ENCODE data around the gene KRT80. TPM values are rescaled to one million over a fixed set of nuclear protein-coding genes. Genes with fewer than 3 reads are reported as not detected.

Gene KRT80
- total RNA-seq, 1 donor from 2014 or later, result 7.9 TPM

DNA sequence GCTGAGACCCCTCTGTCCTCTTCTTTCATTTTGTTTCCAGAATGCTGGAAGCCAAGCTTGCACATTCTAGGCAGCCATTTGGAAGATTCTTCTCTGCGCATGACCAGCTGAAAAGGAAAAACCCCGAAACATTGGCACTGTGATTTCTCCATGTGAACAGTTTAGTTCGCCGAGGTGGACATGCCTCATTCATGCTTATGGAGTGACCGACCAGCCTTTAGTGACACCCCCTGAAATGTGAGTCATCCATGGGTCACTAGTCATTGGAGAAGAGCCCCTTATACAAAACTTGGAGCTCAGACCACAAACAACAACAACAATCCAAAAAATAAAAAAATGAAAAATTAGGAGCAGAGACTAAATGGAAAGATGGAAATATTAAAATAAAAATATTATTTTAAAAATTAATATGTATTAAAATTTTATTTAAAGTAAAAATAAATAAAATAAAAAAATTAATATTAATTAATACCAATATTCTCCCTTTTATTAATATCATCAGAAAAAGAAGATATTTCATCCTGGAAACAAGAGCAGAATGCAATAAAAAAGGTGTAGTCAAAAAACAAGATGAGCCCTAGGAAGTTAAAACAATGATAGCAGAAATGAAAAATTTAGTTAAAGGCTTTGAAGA, 31.7 kb upstream of the KRT80 start:
- TF ChIP-seq POLR2AphosphoS5 (IDR thresholded peaks at IDR 0.05; ENCODE audit: insufficient read depth in 1 of 2, low read depth in 1 of 2) (no peak), POLR2A (IDR thresholded peaks at IDR 0.05) (no peak)
- TF ChIP-seq, protein P1, sequence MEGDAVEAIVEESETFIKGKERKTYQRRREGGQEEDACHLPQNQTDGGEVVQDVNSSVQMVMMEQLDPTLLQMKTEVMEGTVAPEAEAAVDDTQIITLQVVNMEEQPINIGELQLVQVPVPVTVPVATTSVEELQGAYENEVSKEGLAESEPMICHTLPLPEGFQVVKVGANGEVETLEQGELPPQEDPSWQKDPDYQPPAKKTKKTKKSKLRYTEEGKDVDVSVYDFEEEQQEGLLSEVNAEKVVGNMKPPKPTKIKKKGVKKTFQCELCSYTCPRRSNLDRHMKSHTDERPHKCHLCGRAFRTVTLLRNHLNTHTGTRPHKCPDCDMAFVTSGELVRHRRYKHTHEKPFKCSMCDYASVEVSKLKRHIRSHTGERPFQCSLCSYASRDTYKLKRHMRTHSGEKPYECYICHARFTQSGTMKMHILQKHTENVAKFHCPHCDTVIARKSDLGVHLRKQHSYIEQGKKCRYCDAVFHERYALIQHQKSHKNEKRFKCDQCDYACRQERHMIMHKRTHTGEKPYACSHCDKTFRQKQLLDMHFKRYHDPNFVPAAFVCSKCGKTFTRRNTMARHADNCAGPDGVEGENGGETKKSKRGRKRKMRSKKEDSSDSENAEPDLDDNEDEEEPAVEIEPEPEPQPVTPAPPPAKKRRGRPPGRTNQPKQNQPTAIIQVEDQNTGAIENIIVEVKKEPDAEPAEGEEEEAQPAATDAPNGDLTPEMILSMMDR (IDR thresholded peaks at IDR 0.05), result no peak
- Histone ChIP-seq H3K27ac (no peak overlapping the region), H3K4me3 (no peak overlapping the region), H3K9me3 (no peaks in the 10 kb centered on the region), H3K27me3 (no peaks in the 10 kb centered on the region), H3K4me1 (no peaks in the 10 kb centered on the region), H3K36me3 (no peaks in the 10 kb centered on the region)
- DNase-seq (ENCODE audit: extremely low spot score in 2 of 2), result no peak
- intact Hi-C loops (cut with DNase I), result no loop called here

- TF ChIP-seq POLR2AphosphoS5 (IDR thresholded peaks at IDR 0.05; ENCODE audit: insufficient read depth in 1 of 2, low read depth in 1 of 2) (no peak), POLR2A (IDR thresholded peaks at IDR 0.05) (no peak)
- TF ChIP-seq, protein P1 (IDR thresholded peaks at IDR 0.05), result no peak
- DNase-seq (ENCODE audit: extremely low spot score in 2 of 2), result no peak
- Histone ChIP-seq H3K27ac (no peak overlapping the region), H3K27me3 (no peaks in the 10 kb centered on the region), H3K4me1 (peaks cover 4% of the 10 kb centered on the region), H3K4me3 (no peak overlapping the region), H3K9me3 (no peaks in the 10 kb centered on the region), H3K36me3 (no peaks in the 10 kb centered on the region)
- intact Hi-C loops (cut with DNase I), result no loop called here
Observed at GRCh38 chr12:52222692-52223091, 30.9 kb upstream of the KRT80 start.

DNA sequence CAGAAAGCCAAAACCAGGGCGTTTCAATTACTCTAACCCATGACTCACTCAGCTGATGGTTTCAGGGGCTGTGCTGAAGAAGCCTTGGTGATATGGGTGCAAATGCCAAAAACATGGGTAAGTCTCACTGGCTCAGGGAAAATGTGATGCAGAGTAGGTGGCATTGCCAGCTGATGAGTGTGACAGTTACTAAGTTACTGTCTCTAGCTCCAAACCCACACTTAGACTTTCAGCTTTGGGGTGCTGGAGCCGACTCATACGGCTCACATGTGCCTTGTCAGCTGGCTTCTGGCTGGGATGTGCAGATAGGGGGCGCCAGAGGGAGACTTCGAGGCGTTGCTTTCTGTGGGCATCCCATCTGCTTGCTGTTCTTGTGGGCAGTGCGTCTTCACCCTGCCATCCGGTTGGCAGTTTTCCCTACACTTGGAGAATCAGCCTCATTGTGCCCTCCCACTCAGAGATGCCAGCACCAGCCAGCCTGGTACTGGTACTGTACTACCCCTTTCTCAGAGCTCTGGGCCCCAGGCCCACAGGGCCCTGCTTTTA, 30.2 kb upstream of the KRT80 start:
- H3K9me3 ChIP-seq, result no peaks in the 10 kb centered on the region
- TF ChIP-seq POLR2A (IDR thresholded peaks at IDR 0.05) (no peak), POLR2AphosphoS5 (IDR thresholded peaks at IDR 0.05; ENCODE audit: insufficient read depth in 1 of 2, low read depth in 1 of 2) (no peak)
- TF ChIP-seq, protein P1 (IDR thresholded peaks at IDR 0.05), result no peak
- H3K4me3 ChIP-seq, result no peak overlapping the region
- intact Hi-C loops (cut with DNase I), result no loop called here
- H3K27ac ChIP-seq, result no peak overlapping the region
- H3K36me3 ChIP-seq, result no peaks in the 10 kb centered on the region
- DNase-seq (ENCODE audit: extremely low spot score in 2 of 2), result no peak
- H3K4me1 ChIP-seq, result peaks cover 10% of the 10 kb centered on the region
- H3K27me3 ChIP-seq, result no peaks in the 10 kb centered on the region

DNA sequence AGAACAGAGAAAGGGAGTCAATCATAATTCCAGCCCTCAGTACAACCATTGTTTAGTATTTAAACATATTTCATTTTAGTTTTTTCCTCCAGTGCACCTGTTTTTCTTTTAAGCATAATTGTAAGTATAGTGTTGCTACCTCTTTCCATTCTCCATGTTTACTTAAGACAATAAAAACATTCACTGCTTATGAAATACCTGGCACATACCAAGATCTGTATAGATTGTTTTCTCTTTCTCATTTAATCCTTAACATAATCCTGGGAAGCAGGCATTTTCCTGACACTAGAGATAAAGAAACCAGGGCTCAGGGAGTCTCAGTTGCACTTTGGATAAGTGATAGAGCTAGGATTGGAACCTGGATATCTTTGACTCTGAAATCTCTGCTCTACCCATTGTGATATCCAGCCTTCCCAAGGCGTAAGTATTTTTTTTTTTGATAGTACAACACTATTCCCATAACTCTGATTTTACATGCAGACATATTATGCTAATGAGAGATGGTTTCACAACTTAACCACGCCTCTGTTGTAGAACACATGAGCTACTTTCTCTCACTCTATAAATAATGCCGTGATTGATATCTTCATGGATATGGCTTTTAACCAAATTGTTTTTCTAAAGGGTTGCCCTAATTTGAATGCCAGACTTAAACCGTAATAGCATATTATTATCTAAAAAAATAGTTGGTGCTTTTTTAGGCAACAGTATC, 29.4 kb upstream of the KRT80 start:
- Histone ChIP-seq H3K27me3 (no peaks in the 10 kb centered on the region), H3K36me3 (no peaks in the 10 kb centered on the region), H3K9me3 (no peaks in the 10 kb centered on the region), H3K27ac (no peak overlapping the region), H3K4me1 (peaks cover 16% of the 10 kb centered on the region), H3K4me3 (no peak overlapping the region)
- no peak for TF ChIP-seq POLR2A (IDR thresholded peaks at IDR 0.05)
- TF ChIP-seq, protein P1 (IDR thresholded peaks at IDR 0.05), result no peak
- TF ChIP-seq POLR2AphosphoS5 (IDR thresholded peaks at IDR 0.05; ENCODE audit: insufficient read depth in 1 of 2, low read depth in 1 of 2), result no peak
- intact Hi-C loops (cut with DNase I), result no loop called here
- no peak for DNase-seq (ENCODE audit: extremely low spot score in 2 of 2)

DNA sequence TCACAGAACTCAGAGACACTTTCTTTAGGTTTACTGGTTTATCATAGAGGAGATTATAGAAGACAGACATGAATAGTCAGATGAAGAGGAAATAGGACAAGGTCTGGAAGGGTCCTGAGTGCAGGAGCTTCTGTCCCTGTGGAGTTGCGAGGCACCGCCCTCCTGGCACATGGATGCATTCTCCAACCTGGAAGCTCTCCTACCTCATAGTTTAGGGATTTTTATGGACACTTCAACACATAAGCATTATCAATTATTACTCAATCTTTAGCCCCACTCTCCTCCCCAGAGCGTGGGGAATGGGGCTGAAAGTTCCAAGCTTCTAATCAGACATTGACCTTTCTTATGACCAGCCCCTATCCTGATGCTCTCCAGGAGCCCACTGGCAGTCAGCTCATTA, 28.7 kb upstream of the KRT80 start:
- Histone ChIP-seq H3K9me3 (no peaks in the 10 kb centered on the region), H3K27me3 (no peaks in the 10 kb centered on the region), H3K4me3 (no peak overlapping the region), H3K27ac (no peak overlapping the region), H3K4me1 (peaks cover 24% of the 10 kb centered on the region), H3K36me3 (no peaks in the 10 kb centered on the region)
- TF ChIP-seq, protein P1 (IDR thresholded peaks at IDR 0.05), result no peak
- TF ChIP-seq POLR2AphosphoS5 (IDR thresholded peaks at IDR 0.05; ENCODE audit: insufficient read depth in 1 of 2, low read depth in 1 of 2), result no peak
- TF ChIP-seq POLR2A (IDR thresholded peaks at IDR 0.05), result no peak
- no peak for DNase-seq (ENCODE audit: extremely low spot score in 2 of 2)
- intact Hi-C loops (cut with DNase I), result no loop called here

Data from vagina (tissue), 2 donors.